Measurements from ENCODE around the gene PDCD11.

The PDCD11 gene

GRCh38 chr10:103470761-103471653 lies 74.6 kb downstream of the PDCD11 start:
- Histone ChIP-seq H3K4me3 (replicated peaks; ENCODE audit: insufficient read depth, low read length) (peak overlapping the region; percentile 12; the same call in 1 of the 2 replicates), H3K27me3 (ENCODE audit: insufficient read depth, poor library complexity, severe bottlenecking) (no peaks in the 10 kb centered on the region), H3K27ac (replicated peaks) (peak overlapping the region; percentile 87)
- peak; percentile 74; the same call in 1 of the 2 replicates for TF ChIP-seq GABPA (IDR thresholded peaks at IDR 0.05; ENCODE audit: low read depth)
- TF ChIP-seq POLR2AphosphoS5 (IDR thresholded peaks at IDR 0.05; ENCODE audit: low read depth) = peak; percentile 89
- TF ChIP-seq SPI1 (IDR thresholded peaks at IDR 0.05; ENCODE audit: borderline replicate concordance, low read depth) = peak; percentile 60; the same call in 1 of the 2 replicates
- TF ChIP-seq, protein P1, sequence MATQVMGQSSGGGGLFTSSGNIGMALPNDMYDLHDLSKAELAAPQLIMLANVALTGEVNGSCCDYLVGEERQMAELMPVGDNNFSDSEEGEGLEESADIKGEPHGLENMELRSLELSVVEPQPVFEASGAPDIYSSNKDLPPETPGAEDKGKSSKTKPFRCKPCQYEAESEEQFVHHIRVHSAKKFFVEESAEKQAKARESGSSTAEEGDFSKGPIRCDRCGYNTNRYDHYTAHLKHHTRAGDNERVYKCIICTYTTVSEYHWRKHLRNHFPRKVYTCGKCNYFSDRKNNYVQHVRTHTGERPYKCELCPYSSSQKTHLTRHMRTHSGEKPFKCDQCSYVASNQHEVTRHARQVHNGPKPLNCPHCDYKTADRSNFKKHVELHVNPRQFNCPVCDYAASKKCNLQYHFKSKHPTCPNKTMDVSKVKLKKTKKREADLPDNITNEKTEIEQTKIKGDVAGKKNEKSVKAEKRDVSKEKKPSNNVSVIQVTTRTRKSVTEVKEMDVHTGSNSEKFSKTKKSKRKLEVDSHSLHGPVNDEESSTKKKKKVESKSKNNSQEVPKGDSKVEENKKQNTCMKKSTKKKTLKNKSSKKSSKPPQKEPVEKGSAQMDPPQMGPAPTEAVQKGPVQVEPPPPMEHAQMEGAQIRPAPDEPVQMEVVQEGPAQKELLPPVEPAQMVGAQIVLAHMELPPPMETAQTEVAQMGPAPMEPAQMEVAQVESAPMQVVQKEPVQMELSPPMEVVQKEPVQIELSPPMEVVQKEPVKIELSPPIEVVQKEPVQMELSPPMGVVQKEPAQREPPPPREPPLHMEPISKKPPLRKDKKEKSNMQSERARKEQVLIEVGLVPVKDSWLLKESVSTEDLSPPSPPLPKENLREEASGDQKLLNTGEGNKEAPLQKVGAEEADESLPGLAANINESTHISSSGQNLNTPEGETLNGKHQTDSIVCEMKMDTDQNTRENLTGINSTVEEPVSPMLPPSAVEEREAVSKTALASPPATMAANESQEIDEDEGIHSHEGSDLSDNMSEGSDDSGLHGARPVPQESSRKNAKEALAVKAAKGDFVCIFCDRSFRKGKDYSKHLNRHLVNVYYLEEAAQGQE (IDR thresholded peaks at IDR 0.05; ENCODE audit: insufficient replicate concordance, low read depth) = no peak
- TF ChIP-seq, protein P2, sequence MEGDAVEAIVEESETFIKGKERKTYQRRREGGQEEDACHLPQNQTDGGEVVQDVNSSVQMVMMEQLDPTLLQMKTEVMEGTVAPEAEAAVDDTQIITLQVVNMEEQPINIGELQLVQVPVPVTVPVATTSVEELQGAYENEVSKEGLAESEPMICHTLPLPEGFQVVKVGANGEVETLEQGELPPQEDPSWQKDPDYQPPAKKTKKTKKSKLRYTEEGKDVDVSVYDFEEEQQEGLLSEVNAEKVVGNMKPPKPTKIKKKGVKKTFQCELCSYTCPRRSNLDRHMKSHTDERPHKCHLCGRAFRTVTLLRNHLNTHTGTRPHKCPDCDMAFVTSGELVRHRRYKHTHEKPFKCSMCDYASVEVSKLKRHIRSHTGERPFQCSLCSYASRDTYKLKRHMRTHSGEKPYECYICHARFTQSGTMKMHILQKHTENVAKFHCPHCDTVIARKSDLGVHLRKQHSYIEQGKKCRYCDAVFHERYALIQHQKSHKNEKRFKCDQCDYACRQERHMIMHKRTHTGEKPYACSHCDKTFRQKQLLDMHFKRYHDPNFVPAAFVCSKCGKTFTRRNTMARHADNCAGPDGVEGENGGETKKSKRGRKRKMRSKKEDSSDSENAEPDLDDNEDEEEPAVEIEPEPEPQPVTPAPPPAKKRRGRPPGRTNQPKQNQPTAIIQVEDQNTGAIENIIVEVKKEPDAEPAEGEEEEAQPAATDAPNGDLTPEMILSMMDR (IDR thresholded peaks at IDR 0.05; ENCODE audit: insufficient read depth, low read length) = no peak
- peak; percentile 93 to 94 for DNase-seq (ENCODE audit: low read depth in 1 of 2, low spot score in 1 of 2)

DNA sequence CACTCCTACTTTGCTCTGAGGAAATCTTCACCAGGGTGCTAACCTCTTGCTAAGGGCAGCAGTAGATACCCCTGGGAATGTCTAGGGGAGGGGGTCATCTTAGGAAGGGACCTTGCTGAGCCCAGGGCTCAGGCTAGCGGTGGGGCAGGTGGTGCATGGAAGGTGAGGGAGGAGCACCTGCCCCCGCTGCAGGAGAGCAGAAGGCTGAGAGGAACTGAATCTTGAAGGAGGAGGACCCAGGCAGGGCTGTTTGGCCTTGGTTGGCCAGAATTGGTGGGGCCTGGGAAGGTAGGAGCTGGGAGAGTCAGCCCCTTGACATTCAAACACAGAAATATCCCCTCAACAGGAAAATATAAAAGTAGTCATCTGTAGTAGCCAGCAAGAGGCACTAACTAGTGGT lies 75.6 kb downstream of the PDCD11 start:
- Histone ChIP-seq H3K27me3 (ENCODE audit: insufficient read depth, poor library complexity, severe bottlenecking) (no peaks in the 10 kb centered on the region), H3K4me3 (replicated peaks; ENCODE audit: insufficient read depth, low read length) (no peak overlapping the region), H3K27ac (replicated peaks) (peak overlapping the region; percentile 87)
- DNase-seq (ENCODE audit: low read depth in 1 of 2, low spot score in 1 of 2) = peak in 1 of 2 experiments; percentile 34
- TF ChIP-seq, protein P1 (IDR thresholded peaks at IDR 0.05; ENCODE audit: insufficient replicate concordance, low read depth) = no peak
- TF ChIP-seq POLR2AphosphoS5 (IDR thresholded peaks at IDR 0.05; ENCODE audit: low read depth) (no peak), SPI1 (IDR thresholded peaks at IDR 0.05; ENCODE audit: borderline replicate concordance, low read depth) (peak; percentile 57; the same call in 1 of the 2 replicates), GABPA (IDR thresholded peaks at IDR 0.05; ENCODE audit: low read depth) (no peak)
- TF ChIP-seq, protein P2 (IDR thresholded peaks at IDR 0.05; ENCODE audit: insufficient read depth, low read length) = no peak

- TF ChIP-seq POLR2AphosphoS5 (IDR thresholded peaks at IDR 0.05; ENCODE audit: low read depth) (no peak), SPI1 (IDR thresholded peaks at IDR 0.05; ENCODE audit: borderline replicate concordance, low read depth) (no peak), GABPA (IDR thresholded peaks at IDR 0.05; ENCODE audit: low read depth) (no peak)
- TF ChIP-seq, protein P1 (IDR thresholded peaks at IDR 0.05; ENCODE audit: insufficient replicate concordance, low read depth) = no peak
- TF ChIP-seq, protein P2 (IDR thresholded peaks at IDR 0.05; ENCODE audit: insufficient read depth, low read length) = no peak
- no peak for DNase-seq (ENCODE audit: low read depth in 1 of 2, low spot score in 1 of 2)
- Histone ChIP-seq H3K27me3 (ENCODE audit: insufficient read depth, poor library complexity, severe bottlenecking) (no peaks in the 10 kb centered on the region), H3K27ac (replicated peaks) (no peak overlapping the region), H3K4me3 (replicated peaks; ENCODE audit: insufficient read depth, low read length) (no peak overlapping the region)
These were observed 76.8 kb downstream of the PDCD11 start for GRCh38 chr10:103473261-103473671.

Data from HL-60 (cell line).